GM23248 (cell line): ENCODE measurements around the gene CXorf49B. TPM values are rescaled to one million over a fixed set of nuclear protein-coding genes. Genes with fewer than 3 reads are reported as not detected.
"Not testable (repeated sequence)": the region's sequence is repeated elsewhere in the genome, so short reads cannot be mapped to it uniquely, and the experiment has no call there.

ENCODE experiments used
- DNase-seq: peaks from one replicate; pipeline ENCODE4 v3.0.0-alpha.2; 2015
- H2AFZ ChIP-seq: fragments of 200-600 bp; sonication (generic); 2 replicates; pipeline ENCODE4 v1.6.1; 2016; ENCODE audit warnings: antibody characterized with exemption
- H3F3A ChIP-seq: fragments of 200-600 bp; sonication (generic); 2 replicates; pipeline ENCODE4 v1.6.1; 2016; ENCODE audit warnings: mild to moderate bottlenecking, antibody characterized with exemption, mixed run types; ENCODE audit not compliant: insufficient read depth
- H3K27ac ChIP-seq: fragments of 200-600 bp; sonication (generic); 2 replicates; pipeline ENCODE4 v1.5.1; 2016; ENCODE audit warnings: mild to moderate bottlenecking
- H3K27me3 ChIP-seq: fragments of 200-600 bp; sonication (generic); replicated peaks from 2 replicates; pipeline ENCODE4 v1.6.1; 2016; ENCODE audit warnings: mild to moderate bottlenecking; ENCODE audit not compliant: insufficient read depth
- H3K36me3 ChIP-seq: fragments of 200-600 bp; sonication (generic); 2 replicates; pipeline ENCODE4 v1.6.1; 2016; ENCODE audit warnings: low read depth, mild to moderate bottlenecking
- H3K4me1 ChIP-seq: fragments of 200-600 bp; sonication (generic); 2 replicates; pipeline ENCODE4 v1.6.1; 2016; ENCODE audit warnings: mild to moderate bottlenecking; ENCODE audit not compliant: insufficient read depth
- H3K4me2 ChIP-seq: fragments of 200-600 bp; sonication (generic); one replicate; pipeline ENCODE4 v1.6.1; 2016; ENCODE audit warnings: mild to moderate bottlenecking; ENCODE audit not compliant: unreplicated experiment
- H3K4me3 ChIP-seq: fragments of 200-600 bp; sonication (generic); 2 replicates; pipeline ENCODE4 v1.5.1; 2016; ENCODE audit warnings: mild to moderate bottlenecking
- H3K79me2 ChIP-seq: fragments of 200-600 bp; sonication (generic); 2 replicates; pipeline ENCODE4 v1.6.1; 2016; ENCODE audit warnings: mild to moderate bottlenecking; ENCODE audit not compliant: insufficient read depth
- H3K9ac ChIP-seq: fragments of 200-600 bp; sonication (generic); 2 replicates; pipeline ENCODE4 v1.6.1; 2016; ENCODE audit warnings: mild to moderate bottlenecking
- H3K9me2 ChIP-seq: fragments of 200-600 bp; sonication (generic); 2 replicates; pipeline ENCODE4 v1.6.1; 2016; ENCODE audit warnings: mixed run types, mild to moderate bottlenecking, moderate library complexity; ENCODE audit not compliant: insufficient read depth
- H3K9me3 ChIP-seq: fragments of 200-600 bp; sonication (generic); one replicate; pipeline ENCODE4 v1.6.1; 2017; ENCODE audit warnings: low read depth
- H4K20me1 ChIP-seq: fragments of 200-600 bp; sonication (generic); 2 replicates; pipeline ENCODE4 v1.6.0; 2016; ENCODE audit not compliant: insufficient read depth
- WGBS, 2 experiments: methylation state at CpG; one replicate each; pipeline ENCODE4 v1.1.6; 2015 to 2017; ENCODE audit warnings: low lambda C conversion rate in 2 of 2, low coverage in 1 of 2; ENCODE audit errors: missing lambda C conversion rate in 2 of 2; 5-methylcytosine and 5-hydroxymethylcytosine counted together
- in situ Hi-C: fragments of 300-500 bp; cut with MboI; formaldehyde crosslinking; loops from 2 replicates; pipeline ENCODE4 v1.15.0; 2020
- polyA plus RNA-seq: library from polyadenylated mRNA; unstranded; fragments of >200 nt; fragmentation: Nextera tagmentation; extraction: Ambion mirVana; gene quantifications from 2 replicates; pipeline ENCODE4 v1.2.1, GENCODE V29; 2016
- total RNA-seq: library from RNA; depleted of rRNA; stranded (reverse); fragments of >200 nt; shearing (Covaris generic); gene quantifications from 2 replicates; pipeline ENCODE4 v1.2.3, GENCODE V29; 2014; rRNA removed

CXorf49B gene
- not detected in 2 replicates for total RNA-seq
- not detected in 2 replicates for polyA plus RNA-seq

GRCh38 chrX:71763049-71763448 lies at the start of gene CXorf49B:
Gene CXorf49B (plus strand): TSS chrX:71763349. CDS start chrX:71763424, 75 bp downstream.
- H3K36me3 ChIP-seq, H3K9me3 ChIP-seq, H4K20me1 ChIP-seq, H3K4me3 ChIP-seq, H2AFZ ChIP-seq, H3F3A ChIP-seq, H3K27me3 ChIP-seq, in situ Hi-C loops, H3K79me2 ChIP-seq, H3K4me2 ChIP-seq, H3K9ac ChIP-seq, H3K9me2 ChIP-seq, DNase-seq, H3K27ac ChIP-seq, H3K4me1 ChIP-seq: not testable (repeated sequence)
- WGBS, 2 experiments: no CpG with 5 or more reads among the region's 34 CpGs

DNA sequence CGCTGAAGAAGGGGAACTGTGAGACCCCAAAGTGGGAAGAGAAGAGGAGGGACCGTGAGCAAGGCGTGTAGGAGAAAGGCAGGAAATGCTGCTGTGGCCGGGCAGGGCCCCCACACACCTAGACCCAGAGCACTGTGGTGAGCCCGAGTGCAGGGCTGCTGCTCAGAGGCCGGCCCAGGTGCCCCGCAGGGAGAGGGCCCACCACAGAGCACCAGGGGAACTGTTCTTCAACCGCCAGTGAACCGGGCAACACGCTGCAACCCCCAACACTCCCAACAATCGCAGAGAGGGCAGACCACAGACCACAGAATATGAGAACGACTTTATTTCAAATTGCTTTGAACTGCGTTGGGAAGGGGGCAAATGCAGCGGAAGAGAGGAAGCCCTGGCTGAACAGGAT lies 49.1 kb upstream of the CXorf49B start:
- H3K27ac ChIP-seq, H3K79me2 ChIP-seq, H3K4me3 ChIP-seq, H3F3A ChIP-seq, H3K36me3 ChIP-seq, H3K9me3 ChIP-seq, H4K20me1 ChIP-seq, H3K4me2 ChIP-seq, in situ Hi-C loops, H3K9me2 ChIP-seq, H2AFZ ChIP-seq, DNase-seq, H3K4me1 ChIP-seq, H3K9ac ChIP-seq, H3K27me3 ChIP-seq: not testable (repeated sequence)
- no CpG with 5 or more reads among the region's 14 CpGs for WGBS, 2 experiments

GRCh38 chrX:71715551-71715950 lies 47.6 kb upstream of the CXorf49B start:
- H3K9me2 ChIP-seq, H3K27ac ChIP-seq, H2AFZ ChIP-seq, H3K36me3 ChIP-seq, H3K9ac ChIP-seq, H3K9me3 ChIP-seq, H3K27me3 ChIP-seq, H3K4me2 ChIP-seq, DNase-seq, in situ Hi-C loops, H4K20me1 ChIP-seq, H3K4me1 ChIP-seq, H3K79me2 ChIP-seq, H3K4me3 ChIP-seq, H3F3A ChIP-seq: not testable (repeated sequence)
- WGBS, 2 experiments: no CpG with 5 or more reads among the region's 8 CpGs

GRCh38 chrX:71716323-71716722 lies 46.8 kb upstream of the CXorf49B start:
- H3K4me1 ChIP-seq, H4K20me1 ChIP-seq, H3K36me3 ChIP-seq, in situ Hi-C loops, H2AFZ ChIP-seq, H3F3A ChIP-seq, H3K4me2 ChIP-seq, H3K4me3 ChIP-seq, H3K9me2 ChIP-seq, H3K27me3 ChIP-seq, H3K79me2 ChIP-seq, H3K9me3 ChIP-seq, DNase-seq, H3K27ac ChIP-seq, H3K9ac ChIP-seq: not testable (repeated sequence)
- WGBS, 2 experiments: no CpG with 5 or more reads among the region's 12 CpGs

DNA sequence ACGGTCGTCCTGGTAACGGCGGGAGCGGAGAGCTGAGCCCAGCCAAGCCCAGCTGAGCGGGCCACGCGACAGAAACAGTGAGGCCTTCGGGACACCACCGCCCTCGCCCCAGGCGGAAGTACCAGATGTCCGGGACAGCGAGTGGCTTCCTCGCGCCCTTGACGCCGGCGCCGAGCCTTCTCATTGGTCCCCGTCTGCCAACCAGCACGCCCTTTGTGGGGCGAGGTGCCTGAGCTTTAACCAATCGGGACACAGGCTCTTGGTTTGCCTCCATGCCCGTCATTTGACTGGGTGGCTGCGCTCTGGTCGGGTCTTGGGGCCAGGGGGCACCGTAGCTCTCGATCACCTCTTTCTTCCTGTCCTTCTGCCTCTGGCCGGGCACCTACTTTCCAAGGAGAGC lies 45.0 kb upstream of the CXorf49B start, which contains the start of gene CXorf49:
Gene CXorf49 (minus strand): TSS at position 101 of the 400 bp plus-strand sequence. CDS start 134 bp downstream, outside the sequence.
- H3K36me3 ChIP-seq, H3K4me3 ChIP-seq, H3K9me2 ChIP-seq, H3K27me3 ChIP-seq, DNase-seq, in situ Hi-C loops, H3K4me2 ChIP-seq, H4K20me1 ChIP-seq, H3K4me1 ChIP-seq, H3K79me2 ChIP-seq, H2AFZ ChIP-seq, H3K9ac ChIP-seq, H3K27ac ChIP-seq, H3K9me3 ChIP-seq, H3F3A ChIP-seq: not testable (repeated sequence)
- WGBS, 2 experiments: no CpG with 5 or more reads among the region's 30 CpGs

- H4K20me1 ChIP-seq, in situ Hi-C loops, H3K9ac ChIP-seq, H3K27ac ChIP-seq, H3K9me2 ChIP-seq, H3K27me3 ChIP-seq, H3K4me2 ChIP-seq, H3F3A ChIP-seq, H3K79me2 ChIP-seq, H2AFZ ChIP-seq, H3K9me3 ChIP-seq, H3K4me1 ChIP-seq, DNase-seq, H3K36me3 ChIP-seq, H3K4me3 ChIP-seq: not testable (repeated sequence)
- 84% methylated on average over 6 of the region's 30 CpGs; no CpG with 5 or more reads in 1 of the 2 experiments for WGBS, 2 experiments
These were observed 44.0 kb upstream of the CXorf49B start for GRCh38 chrX:71719195-71719594.

DNA sequence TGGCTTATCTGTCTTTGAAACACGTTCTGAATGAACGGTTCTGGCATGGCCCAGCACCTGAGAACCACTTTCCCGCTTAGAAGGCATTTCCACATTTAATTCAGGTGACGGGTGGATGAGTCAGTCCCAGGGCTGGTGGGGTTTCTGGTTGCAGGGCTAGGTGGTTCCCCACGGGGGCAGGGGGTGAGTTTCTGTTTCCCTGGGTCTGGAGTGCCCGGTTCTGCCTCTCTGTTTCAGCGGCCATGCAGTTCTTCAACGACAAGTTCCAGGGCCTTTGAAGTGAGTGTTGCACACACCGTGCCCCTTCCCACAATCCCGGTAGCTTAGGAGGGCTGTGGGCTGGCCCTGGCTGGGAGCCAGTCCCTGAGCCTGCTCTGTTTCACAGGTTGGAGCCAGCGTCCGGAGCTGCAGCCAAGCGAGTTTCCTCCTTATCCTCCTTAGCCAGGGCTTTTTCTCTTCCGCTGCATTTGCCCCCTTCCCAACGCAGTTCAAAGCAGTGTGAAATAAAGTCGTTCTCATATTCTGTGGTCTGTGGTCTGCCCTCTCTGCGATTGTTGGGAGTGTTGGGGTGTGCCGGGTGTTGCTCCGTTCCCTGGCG lies 42.8 kb upstream of the CXorf49B start:
- H3K79me2 ChIP-seq, H3K36me3 ChIP-seq, H4K20me1 ChIP-seq, H3K9ac ChIP-seq, H2AFZ ChIP-seq, H3K9me3 ChIP-seq, H3K4me2 ChIP-seq, H3F3A ChIP-seq, H3K4me3 ChIP-seq, H3K9me2 ChIP-seq, H3K4me1 ChIP-seq, H3K27ac ChIP-seq, DNase-seq, H3K27me3 ChIP-seq, in situ Hi-C loops: not testable (repeated sequence)
- WGBS, 2 experiments: no CpG with 5 or more reads among the region's 20 CpGs
